ENCODE data around the gene NOX1.
"Not testable (repeated sequence)": the region's sequence is repeated elsewhere in the genome, so short reads cannot be mapped to it uniquely, and the experiment has no call there.

Gene NOX1

GRCh38 chrX:100817340-100817739 is 56.8 kb downstream of the NOX1 start:
- DNase-seq: no peak

- DNase-seq: no peak
Measured at GRCh38 chrX:100812216-100813158, 61.7 kb downstream of the NOX1 start.

- DNase-seq: not testable (repeated sequence)
Measured at GRCh38 chrX:100808265-100808664, 65.9 kb downstream of the NOX1 start.

GRCh38 chrX:100804780-100805179 is 69.4 kb downstream of the NOX1 start:
- DNase-seq: no peak

- DNase-seq: no peak
Measured at GRCh38 chrX:100802843-100803242, 71.3 kb downstream of the NOX1 start.

GRCh38 chrX:100798484-100799214 is 75.5 kb downstream of the NOX1 start:
- no peak for DNase-seq

GRCh38 chrX:100797359-100797758 is 76.8 kb downstream of the NOX1 start:
- no peak for DNase-seq

- DNase-seq: not testable (repeated sequence)
Measured at GRCh38 chrX:100796371-100796770, 77.8 kb downstream of the NOX1 start.

All from activated CD4-positive, alpha-beta T cell treated with anti-CD3 and anti-CD28 coated beads, Interleukin-10, Interleukin-2, amounts not matched to agents 100 ng/mL and 50 ng/mL, durations not matched to agents 16 hours and 8 hours (primary cell).